Glutamatergic neuron (in vitro differentiated cells): ENCODE results near the gene ELOVL6. TPM values are rescaled to one million over a fixed set of nuclear protein-coding genes. Genes with fewer than 3 reads are reported as not detected.
"Not testable (repeated sequence)": the region's sequence is repeated elsewhere in the genome, so short reads cannot be mapped to it uniquely, and the experiment has no call there.

Experiments
- DNase-seq: peaks from one replicate; pipeline ENCODE4 v3.0.0; 2022
- H3K27ac Mint-ChIP-seq: one replicate; pipeline ENCODE4 v1.8.0; 2020; ENCODE audit warnings: mild to moderate bottlenecking, mixed read lengths, inconsistent platforms; ENCODE audit not compliant: unreplicated experiment
- H3K27me3 Mint-ChIP-seq: one replicate; pipeline ENCODE4 v1.8.0; 2020; ENCODE audit warnings: mild to moderate bottlenecking, moderate library complexity, mixed read lengths, inconsistent platforms; ENCODE audit not compliant: unreplicated experiment
- H3K36me3 Mint-ChIP-seq: one replicate; pipeline ENCODE4 v1.8.0; 2020; ENCODE audit warnings: mild to moderate bottlenecking, mixed read lengths, inconsistent platforms; ENCODE audit not compliant: unreplicated experiment
- H3K4me1 Mint-ChIP-seq: one replicate; pipeline ENCODE4 v1.8.0; 2020; ENCODE audit warnings: mild to moderate bottlenecking, low read depth, mixed read lengths, inconsistent platforms; ENCODE audit not compliant: unreplicated experiment
- H3K4me3 Mint-ChIP-seq: one replicate; pipeline ENCODE4 v1.8.0; 2020; ENCODE audit warnings: mild to moderate bottlenecking, mixed read lengths, inconsistent platforms; ENCODE audit not compliant: unreplicated experiment
- H3K9me3 Mint-ChIP-seq: one replicate; pipeline ENCODE4 v1.8.0; 2020; ENCODE audit warnings: mild to moderate bottlenecking, moderate library complexity, mixed read lengths, inconsistent platforms; ENCODE audit not compliant: unreplicated experiment
- CTCF ChIP-seq: fragments of 200-600 bp; sonication (generic); IDR thresholded peaks from one replicate; pipeline ENCODE4 v1.5.0; 2021; ENCODE audit not compliant: partially characterized antibody, unreplicated experiment
- long read RNA-seq: library from polyadenylated mRNA; unstranded; transcript quantifications from one replicate; pipeline ENCODE4 v2.0.0, GENCODE V29; 2020; ENCODE audit not compliant: unreplicated experiment
- total RNA-seq: library from RNA; stranded (reverse); fragmentation: NEBNext Ultra II Directional; extraction: Animal tissue kit (Norgen Biotek cat#: 25700); gene quantifications from one replicate; pipeline ENCODE4 v1.2.1, GENCODE V29; 2021; ENCODE audit not compliant: unreplicated experiment

The ELOVL6 gene
- 60.1 TPM for total RNA-seq
- long read RNA-seq, partial matches to known transcripts, result 0 of 16 reads
- long read RNA-seq, other reads (novel, unspliced or antisense), result 14 of 16 reads

- peak; percentile 82 for DNase-seq
- no peak for TF ChIP-seq CTCF
- peak within 1 kb of the TSS; percentile 95 for H3K27ac Mint-ChIP-seq
- peaks cover 4% of the 10 kb centered on the region for H3K36me3 Mint-ChIP-seq
- H3K9me3 Mint-ChIP-seq, result peaks cover 19% of the 10 kb centered on the region
- H3K27me3 Mint-ChIP-seq, result peaks cover 18% of the 10 kb centered on the region
- peaks cover 12% of the 10 kb centered on the region for H3K4me1 Mint-ChIP-seq
- H3K4me3 Mint-ChIP-seq, result peak within 1 kb of the TSS; percentile 100
Observed at GRCh38 chr4:110198435-110199416, at the start of gene ELOVL6. TSS of gene ELOVL6 (minus strand) at chr4:110198615. CDS start at chr4:110198335, 280 bp downstream.

GRCh38 chr4:110248100-110248499, 49.7 kb upstream of the ELOVL6 start:
- H3K9me3 Mint-ChIP-seq, result no peaks in the 10 kb centered on the region
- H3K27ac Mint-ChIP-seq, result no peak overlapping the region
- H3K4me1 Mint-ChIP-seq, result peaks cover 4% of the 10 kb centered on the region
- TF ChIP-seq CTCF, result no peak
- no peak overlapping the region for H3K4me3 Mint-ChIP-seq
- peaks cover 2% of the 10 kb centered on the region for H3K27me3 Mint-ChIP-seq
- no peak for DNase-seq
- no peaks in the 10 kb centered on the region for H3K36me3 Mint-ChIP-seq

- Mint-ChIP-seq H3K27ac (no peak overlapping the region), H3K36me3 (no peaks in the 10 kb centered on the region), H3K27me3 (peaks cover 2% of the 10 kb centered on the region), H3K4me3 (no peak overlapping the region), H3K4me1 (peaks cover 4% of the 10 kb centered on the region), H3K9me3 (no peaks in the 10 kb centered on the region)
- DNase-seq, result no peak
- TF ChIP-seq CTCF, result no peak
Observed at GRCh38 chr4:110247591-110247990, 49.2 kb upstream of the ELOVL6 start.

- Mint-ChIP-seq H3K36me3 (no peaks in the 10 kb centered on the region), H3K27ac (no peak overlapping the region), H3K4me3 (no peak overlapping the region), H3K9me3 (no peaks in the 10 kb centered on the region), H3K4me1 (peaks cover 4% of the 10 kb centered on the region), H3K27me3 (peaks cover 2% of the 10 kb centered on the region)
- DNase-seq, result no peak
- TF ChIP-seq CTCF, result no peak
Observed at GRCh38 chr4:110245577-110245976, 47.2 kb upstream of the ELOVL6 start.

- no peaks in the 10 kb centered on the region for H3K4me1 Mint-ChIP-seq
Observed at GRCh38 chr4:110236324-110236723, 37.9 kb upstream of the ELOVL6 start.

GRCh38 chr4:110233581-110233980, 35.2 kb upstream of the ELOVL6 start:
- H3K4me1 Mint-ChIP-seq, result not testable (repeated sequence)

More at GRCh38 chr4:110236324-110236723, 37.9 kb upstream of the ELOVL6 start:
- H3K4me3 Mint-ChIP-seq, result no peak overlapping the region
- H3K27me3 Mint-ChIP-seq, result no peaks in the 10 kb centered on the region
- no peaks in the 10 kb centered on the region for H3K36me3 Mint-ChIP-seq
- no peak for DNase-seq
- H3K9me3 Mint-ChIP-seq, result no peaks in the 10 kb centered on the region
- no peak for TF ChIP-seq CTCF
- H3K27ac Mint-ChIP-seq, result no peak overlapping the region

More at GRCh38 chr4:110233581-110233980, 35.2 kb upstream of the ELOVL6 start:
- DNase-seq, H3K27ac Mint-ChIP-seq, H3K27me3 Mint-ChIP-seq, H3K4me3 Mint-ChIP-seq, H3K9me3 Mint-ChIP-seq, H3K36me3 Mint-ChIP-seq: not testable (repeated sequence)
